Measurements from ENCODE around the gene ALDOA. TPM values are rescaled to one million over a fixed set of nuclear protein-coding genes. Genes with fewer than 3 reads are reported as not detected.

ALDOA gene
- 572 and 1,018 TPM in 2 replicates for total RNA-seq

GRCh38 chr16:30065102-30065942 is at the start of gene ALDOA:
Gene ALDOA (plus strand): TSS chr16:30065760. CDS start chr16:30066898, 1,138 bp downstream.

GRCh38 chr16:30022887-30023286 is 42.7 kb upstream of the ALDOA start, which contains the start of gene C16orf92:
Gene C16orf92 (plus strand): TSS chr16:30023198. CDS start chr16:30023341, 143 bp downstream.

GRCh38 chr16:30030841-30031413 is 34.6 kb upstream of the ALDOA start, which contains the start of gene TLCD3B:
Gene TLCD3B (minus strand): TSS chr16:30031271. CDS start chr16:30030527, 744 bp downstream.

GRCh38 chr16:30075503-30076275 is 10.1 kb downstream of the ALDOA start, which contains the start of gene PPP4C:
Gene PPP4C (plus strand): TSS chr16:30075994. CDS start chr16:30076378, 384 bp downstream.

GRCh38 chr16:30091474-30092372 is 26.2 kb downstream of the ALDOA start, which contains the start of gene TBX6:
Gene TBX6 (minus strand): TSS chr16:30091924. CDS start chr16:30091193, 731 bp downstream.

GRCh38 chr16:30096105-30096861 is 30.7 kb downstream of the ALDOA start, which contains the start of gene YPEL3:
Gene YPEL3 (minus strand): TSS chr16:30096213. CDS start chr16:30095482, 731 bp downstream.

GRCh38 chr16:30113031-30113710 is 47.6 kb downstream of the ALDOA start, which contains the start of gene GDPD3:
Gene GDPD3 (minus strand): TSS chr16:30113537. CDS start chr16:30113478, 59 bp downstream.

Other genes starting within 250 kb of the ALDOA start
- gene PAGR1, start 249.6 kb upstream of the ALDOA start, total RNA-seq = 42.0 and 44.8 TPM in 2 replicates
- gene MVP, start 245.3 kb upstream of the ALDOA start, total RNA-seq = 38.1 and 71.7 TPM in 2 replicates
- 66.7 and 80.3 TPM in 2 replicates for gene CDIPT, start 202.5 kb upstream of the ALDOA start, total RNA-seq
- 1.2 and 2.7 TPM in 2 replicates for gene SEZ6L2, start 166.2 kb upstream of the ALDOA start, total RNA-seq
- 0.79 TPM in 1 of 2 replicates, not detected in the other for gene ASPHD1, start 165.3 kb upstream of the ALDOA start, total RNA-seq
- 13.0 and 15.7 TPM in 2 replicates for gene KCTD13, start 139.5 kb upstream of the ALDOA start, total RNA-seq
- 65.6 and 66.7 TPM in 2 replicates for gene TMEM219, start 103.7 kb upstream of the ALDOA start, total RNA-seq
- 65.2 and 74.3 TPM in 2 replicates for gene TAOK2, start 91.9 kb upstream of the ALDOA start, total RNA-seq
- gene HIRIP3, start 70.1 kb upstream of the ALDOA start, total RNA-seq = 9.8 and 10.5 TPM in 2 replicates
- gene INO80E, start 69.5 kb upstream of the ALDOA start, total RNA-seq = 34.9 and 52.2 TPM in 2 replicates
- gene DOC2A, start 54.7 kb upstream of the ALDOA start, total RNA-seq = not detected in 2 replicates
- not detected in 2 replicates for gene C16orf92, start 42.6 kb upstream of the ALDOA start, total RNA-seq
- not detected in 2 replicates for gene TLCD3B, start 34.5 kb upstream of the ALDOA start, total RNA-seq
- 273 and 323 TPM in 2 replicates for gene PPP4C, start 10.2 kb downstream of the ALDOA start, total RNA-seq
- gene TBX6, start 26.2 kb downstream of the ALDOA start, total RNA-seq = 1.6 and 4.7 TPM in 2 replicates
- gene YPEL3, start 30.5 kb downstream of the ALDOA start, total RNA-seq = 44.5 and 59.7 TPM in 2 replicates
- 1.1 and 2.7 TPM in 2 replicates for gene GDPD3, start 47.8 kb downstream of the ALDOA start, total RNA-seq
- gene MAPK3, start 57.5 kb downstream of the ALDOA start, total RNA-seq = 36.5 and 36.7 TPM in 2 replicates
- 5.1 and 5.7 TPM in 2 replicates for gene CORO1A, start 117.8 kb downstream of the ALDOA start, total RNA-seq
- gene BOLA2B, start 127.9 kb downstream of the ALDOA start, total RNA-seq = 42.0 and 117 TPM in 2 replicates
- 21.9 and 46.3 TPM in 2 replicates for gene SLX1A, start 128.1 kb downstream of the ALDOA start, total RNA-seq
- 4.1 and 4.7 TPM in 2 replicates for gene SULT1A3, start 133.5 kb downstream of the ALDOA start, total RNA-seq
- gene NPIPB13, start 182.7 kb downstream of the ALDOA start, total RNA-seq = 0.33 and 0.39 TPM in 2 replicates

Data from placental epithelial cell (primary cell).